Measurements from ENCODE around the gene SRP54. TPM values are rescaled to one million over a fixed set of nuclear protein-coding genes. Genes with fewer than 3 reads are reported as not detected.

The SRP54 gene
- total RNA-seq, 2 experiments from 2014 or later, result 66.5 to 72.6 TPM

DNA sequence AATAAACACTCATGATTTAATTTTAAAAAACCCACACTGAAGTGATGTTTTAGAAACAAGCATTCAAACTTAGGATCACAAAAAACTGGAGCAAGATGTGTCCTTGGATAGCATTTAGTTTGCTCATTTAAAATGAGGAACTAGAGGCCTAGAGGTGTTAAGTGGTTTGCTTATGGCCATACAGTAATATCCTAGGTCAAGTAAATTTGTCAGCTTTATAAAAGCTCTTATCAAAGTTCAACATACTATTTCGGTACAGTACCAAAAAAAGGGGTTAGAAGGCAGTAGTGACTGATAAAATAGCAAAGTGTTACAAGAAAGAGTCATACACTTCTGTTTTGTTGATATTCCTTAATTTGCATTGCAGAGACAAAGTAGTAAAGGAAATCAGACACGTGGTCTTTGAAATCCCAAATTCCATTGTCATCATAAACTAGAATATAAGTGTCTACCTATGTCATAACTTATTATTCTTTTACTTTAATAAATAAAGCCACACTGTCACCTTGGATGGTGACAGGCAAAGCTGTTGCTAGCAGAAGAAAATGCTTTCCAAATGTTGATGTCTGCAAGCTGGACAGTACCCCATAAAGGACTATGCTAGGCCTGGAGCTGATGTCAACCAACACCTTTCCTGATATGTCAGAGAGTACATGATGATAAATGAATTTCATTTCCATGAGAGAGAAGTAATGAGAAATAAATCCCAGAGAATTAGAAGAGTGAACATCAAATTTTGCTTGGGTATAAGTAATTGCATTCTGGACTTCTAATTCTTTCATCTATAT, 17.6 kb upstream of the SRP54 start:
- DNase-seq, result no peak
- no peaks in the 10 kb centered on the region for H3K9me3 Mint-ChIP-seq
- no peaks in the 10 kb centered on the region for H3K27me3 Mint-ChIP-seq (ENCODE audit: low read depth)
- peaks cover 23% of the 10 kb centered on the region for H3K4me1 Mint-ChIP-seq (ENCODE audit: low read depth)
- no peak overlapping the region for H3K4me3 Mint-ChIP-seq
- intact Hi-C loops (cut with micrococcal nuclease), result no loop called here
- CTCF ChIA-PET, result no interaction called here
- no peak overlapping the region for H3K27ac Mint-ChIP-seq
- peaks cover 19% of the 10 kb centered on the region for H3K36me3 Mint-ChIP-seq (ENCODE audit: low read depth)

DNA sequence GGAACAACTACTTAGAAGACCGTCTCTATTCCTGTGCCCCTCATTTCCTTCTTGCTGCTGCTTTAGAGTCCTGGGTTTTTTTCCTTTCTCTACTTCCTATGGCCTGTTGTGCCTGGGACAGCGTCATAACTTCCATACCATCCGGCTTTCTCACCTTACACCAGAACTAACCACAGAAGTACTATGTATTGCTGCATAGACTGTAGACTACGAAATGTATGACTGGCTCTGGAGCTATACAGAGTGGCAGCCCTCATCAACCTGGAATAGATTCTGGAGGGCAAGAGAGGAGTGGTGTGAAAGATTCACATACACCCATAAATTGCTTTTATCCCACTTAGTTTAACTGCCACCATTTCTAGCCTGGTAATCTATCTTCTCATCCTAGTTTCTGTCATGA, 16.9 kb upstream of the SRP54 start:
- peak overlapping the region; percentile 57 for H3K27ac Mint-ChIP-seq
- CTCF ChIA-PET, result interaction anchor here (0.6 to 0.8 kb wide), 2 partner anchors 136 to 293 kb away, joined by 3 to 7 read pairs; no protein-coding TSS in a partner anchor
- intact Hi-C loops (cut with micrococcal nuclease), result loop anchor here (1.0 kb wide), 2 partner anchors 16 to 36 kb away; partner anchors contain the start of gene SRP54
- peaks cover 23% of the 10 kb centered on the region for H3K4me1 Mint-ChIP-seq (ENCODE audit: low read depth)
- no peak for DNase-seq
- H3K9me3 Mint-ChIP-seq, result no peaks in the 10 kb centered on the region
- H3K27me3 Mint-ChIP-seq (ENCODE audit: low read depth), result no peaks in the 10 kb centered on the region
- H3K4me3 Mint-ChIP-seq, result no peak overlapping the region
- peaks cover 19% of the 10 kb centered on the region for H3K36me3 Mint-ChIP-seq (ENCODE audit: low read depth)

DNA sequence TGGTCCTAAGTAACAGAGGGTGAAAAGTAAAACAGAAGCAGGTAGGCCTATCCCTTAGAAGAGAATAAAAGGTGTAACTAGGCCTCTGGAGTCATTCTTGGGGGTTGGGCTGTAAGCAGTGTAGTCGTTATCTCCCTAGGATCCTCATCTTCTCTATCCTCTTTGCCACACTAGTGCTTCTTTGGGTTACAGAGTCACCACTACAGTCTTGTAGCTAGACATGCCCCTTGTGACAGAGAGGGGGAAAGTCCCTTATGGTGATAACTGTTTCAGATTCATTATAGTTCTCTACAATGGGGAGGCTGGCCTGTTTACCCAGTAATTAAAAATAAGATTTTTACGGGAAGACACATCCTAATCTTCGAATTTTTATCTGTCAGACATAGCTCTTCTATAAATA, 16.4 kb upstream of the SRP54 start:
- Mint-ChIP-seq H3K4me3 (no peak overlapping the region), H3K36me3 (ENCODE audit: low read depth) (peaks cover 21% of the 10 kb centered on the region), H3K9me3 (no peaks in the 10 kb centered on the region), H3K27me3 (ENCODE audit: low read depth) (no peaks in the 10 kb centered on the region), H3K4me1 (ENCODE audit: low read depth) (peaks cover 23% of the 10 kb centered on the region), H3K27ac (peak overlapping the region; percentile 57)
- intact Hi-C loops (cut with micrococcal nuclease), result loop anchor here (1.0 kb wide), 2 partner anchors 16 to 36 kb away; partner anchors contain the start of gene SRP54
- DNase-seq, result peak; percentile 43
- CTCF ChIA-PET, result interaction anchor here (0.6 to 1.2 kb wide), 3 partner anchors 16 to 293 kb away, joined by 3 to 7 read pairs (median 3); no protein-coding TSS in a partner anchor

DNA sequence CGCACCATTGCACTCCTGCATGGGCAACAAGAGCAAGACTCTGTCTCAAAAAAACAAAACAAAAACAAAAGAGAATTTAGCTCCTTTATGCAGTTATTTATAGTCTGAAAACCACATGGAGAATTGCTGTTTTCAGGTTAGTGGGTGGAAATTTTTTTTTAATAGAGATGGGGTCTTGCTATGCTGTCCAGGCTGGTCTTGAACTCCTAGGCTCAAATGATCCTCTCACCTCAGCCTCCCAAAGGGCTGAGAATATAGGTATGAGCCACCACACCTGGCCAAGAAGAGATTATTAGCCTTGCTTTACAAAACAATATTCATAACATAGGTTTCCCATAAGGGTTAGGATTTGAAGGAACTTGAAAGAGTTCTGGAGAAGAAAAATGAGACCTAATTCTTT, 12.1 kb upstream of the SRP54 start:
- intact Hi-C loops (cut with micrococcal nuclease), result no loop called here
- peaks cover 29% of the 10 kb centered on the region for H3K4me1 Mint-ChIP-seq (ENCODE audit: low read depth)

DNA sequence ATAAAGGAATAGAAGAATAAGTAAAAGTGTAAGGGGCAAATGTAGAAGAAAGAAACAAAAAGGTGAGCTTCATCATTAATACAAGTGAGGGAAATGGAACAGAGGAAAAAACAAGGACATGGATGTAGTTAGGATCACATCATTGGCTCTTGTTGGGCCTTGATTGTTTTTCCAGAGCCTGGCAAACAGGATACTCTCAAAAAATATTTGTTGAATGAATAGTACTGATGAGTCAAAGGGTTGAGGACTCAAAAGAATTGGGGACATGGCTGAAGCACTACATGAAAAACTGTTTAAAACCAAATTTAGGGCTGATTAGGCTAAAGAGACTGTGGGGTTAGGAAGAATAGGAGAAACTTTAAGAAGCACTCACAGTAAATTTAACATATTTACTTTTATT, 11.4 kb upstream of the SRP54 start:
- H3K27ac Mint-ChIP-seq, result no peak overlapping the region
- H3K9me3 Mint-ChIP-seq, result no peaks in the 10 kb centered on the region
- H3K27me3 Mint-ChIP-seq (ENCODE audit: low read depth), result no peaks in the 10 kb centered on the region
- H3K4me1 Mint-ChIP-seq (ENCODE audit: low read depth), result peaks cover 25% of the 10 kb centered on the region
- CTCF ChIA-PET, result interaction anchor here (0.8 kb wide), 1 partner anchor 10 kb away, joined by 4 read pairs; no protein-coding TSS in a partner anchor
- peaks cover 16% of the 10 kb centered on the region for H3K36me3 Mint-ChIP-seq (ENCODE audit: low read depth)
- intact Hi-C loops (cut with micrococcal nuclease), result no loop called here
- no peak overlapping the region for H3K4me3 Mint-ChIP-seq
- no peak for DNase-seq

More for the DNA sequence above, 12.1 kb upstream of the SRP54 start:
- Mint-ChIP-seq H3K36me3 (ENCODE audit: low read depth) (peaks cover 21% of the 10 kb centered on the region), H3K27ac (no peak overlapping the region), H3K4me3 (no peak overlapping the region), H3K9me3 (no peaks in the 10 kb centered on the region), H3K27me3 (ENCODE audit: low read depth) (no peaks in the 10 kb centered on the region)
- no peak for DNase-seq
- CTCF ChIA-PET, result no interaction called here

DNA sequence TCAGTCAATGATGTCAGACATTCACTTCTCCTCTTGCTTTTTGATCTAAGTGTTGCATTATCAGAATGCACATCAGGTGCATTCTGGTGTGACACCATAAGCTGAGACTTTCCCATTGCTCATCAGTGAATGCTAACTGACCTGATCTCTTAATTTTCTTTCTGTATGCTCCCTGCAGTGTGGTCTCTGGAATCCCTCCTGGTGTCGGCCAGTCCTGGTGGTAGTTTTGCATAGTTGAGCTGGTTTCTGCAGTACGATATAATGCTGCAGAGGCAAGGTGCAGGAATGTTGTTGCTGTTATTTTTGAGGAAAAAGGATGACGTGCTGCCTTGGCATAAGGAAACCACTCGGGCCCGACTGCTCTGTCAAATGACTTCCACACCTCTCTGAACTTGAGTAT, 11.0 kb upstream of the SRP54 start:
- no peaks in the 10 kb centered on the region for H3K9me3 Mint-ChIP-seq
- CTCF ChIA-PET, result interaction anchor here (0.8 kb wide), 1 partner anchor 9 kb away, joined by 4 read pairs; no protein-coding TSS in a partner anchor
- H3K4me3 Mint-ChIP-seq, result no peak overlapping the region
- no peak for DNase-seq
- H3K36me3 Mint-ChIP-seq (ENCODE audit: low read depth), result peaks cover 13% of the 10 kb centered on the region
- intact Hi-C loops (cut with micrococcal nuclease), result no loop called here
- H3K27me3 Mint-ChIP-seq (ENCODE audit: low read depth), result no peaks in the 10 kb centered on the region
- H3K27ac Mint-ChIP-seq, result no peak overlapping the region
- H3K4me1 Mint-ChIP-seq (ENCODE audit: low read depth), result peaks cover 24% of the 10 kb centered on the region

DNA sequence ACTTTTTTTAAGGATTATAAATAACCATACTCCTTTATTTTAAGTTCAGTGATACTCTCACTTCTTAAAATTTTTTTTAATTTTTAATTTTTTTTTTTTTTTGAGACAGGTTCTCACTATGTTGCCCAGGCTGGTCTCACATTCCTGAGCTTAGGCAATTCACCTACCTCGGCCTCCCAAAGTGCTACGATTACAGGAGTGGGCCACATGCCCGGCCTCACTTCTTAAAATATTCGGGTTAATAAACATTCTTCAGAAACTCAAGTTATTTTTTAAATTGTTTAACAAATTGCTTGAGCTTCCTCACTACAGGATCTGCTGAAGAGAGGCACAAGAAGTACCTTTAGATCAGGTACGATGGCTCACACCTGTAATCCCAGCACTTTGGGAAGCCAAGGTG, 4.3 kb upstream of the SRP54 start:
- CTCF ChIA-PET, result no interaction called here

DNA sequence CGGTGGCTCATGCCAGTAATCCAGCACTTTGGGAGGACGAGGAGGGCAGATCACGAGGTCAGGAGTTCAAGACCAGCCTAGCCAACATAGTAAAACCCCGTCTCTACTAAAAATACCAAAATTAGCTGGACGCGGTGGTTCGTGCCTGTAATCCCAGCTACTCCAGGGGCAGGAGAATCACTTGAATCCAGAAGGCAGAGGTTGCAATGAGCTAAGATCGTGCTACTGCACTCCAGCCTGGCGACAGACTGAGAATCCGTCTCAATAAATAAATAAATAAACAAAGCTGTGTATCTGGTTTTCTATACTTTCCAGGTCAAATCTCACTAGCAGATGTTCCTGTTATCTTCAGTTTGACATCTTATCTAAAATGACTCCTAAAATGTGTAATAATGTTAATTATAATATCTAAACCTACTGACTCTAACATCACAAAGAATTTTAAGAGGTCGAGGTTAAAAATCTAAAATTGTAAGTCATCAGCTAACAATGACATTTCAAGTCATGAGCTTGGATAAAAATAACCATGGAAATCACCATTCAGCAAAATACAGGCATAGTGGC, 2.4 kb upstream of the SRP54 start:
- Mint-ChIP-seq H3K4me3 (no peak overlapping the region), H3K27me3 (ENCODE audit: low read depth) (no peaks in the 10 kb centered on the region), H3K36me3 (ENCODE audit: low read depth) (peaks cover 5% of the 10 kb centered on the region), H3K4me1 (ENCODE audit: low read depth) (peaks cover 30% of the 10 kb centered on the region), H3K9me3 (no peaks in the 10 kb centered on the region), H3K27ac (no peak overlapping the region)
- CTCF ChIA-PET, result interaction anchor here (0.6 to 1.9 kb wide), 12 partner anchors 9 to 442 kb away, joined by 3 to 8 read pairs (median 4); partner anchors contain the start of gene FAM177A1
- intact Hi-C loops (cut with micrococcal nuclease), result loop anchor here (5.0 to 10.0 kb wide), 5 partner anchors 217 to 704 kb away; partner anchors contain the start of genes EAPP and SPTSSA
- no peak for DNase-seq

More for the DNA sequence above, 4.3 kb upstream of the SRP54 start:
- no peak overlapping the region for H3K4me3 Mint-ChIP-seq
- peaks cover 2% of the 10 kb centered on the region for H3K36me3 Mint-ChIP-seq (ENCODE audit: low read depth)
- no peak for DNase-seq
- no peaks in the 10 kb centered on the region for H3K9me3 Mint-ChIP-seq
- H3K27ac Mint-ChIP-seq, result no peak overlapping the region
- intact Hi-C loops (cut with micrococcal nuclease), result no loop called here
- no peaks in the 10 kb centered on the region for H3K27me3 Mint-ChIP-seq (ENCODE audit: low read depth)
- peaks cover 18% of the 10 kb centered on the region for H3K4me1 Mint-ChIP-seq (ENCODE audit: low read depth)

DNA sequence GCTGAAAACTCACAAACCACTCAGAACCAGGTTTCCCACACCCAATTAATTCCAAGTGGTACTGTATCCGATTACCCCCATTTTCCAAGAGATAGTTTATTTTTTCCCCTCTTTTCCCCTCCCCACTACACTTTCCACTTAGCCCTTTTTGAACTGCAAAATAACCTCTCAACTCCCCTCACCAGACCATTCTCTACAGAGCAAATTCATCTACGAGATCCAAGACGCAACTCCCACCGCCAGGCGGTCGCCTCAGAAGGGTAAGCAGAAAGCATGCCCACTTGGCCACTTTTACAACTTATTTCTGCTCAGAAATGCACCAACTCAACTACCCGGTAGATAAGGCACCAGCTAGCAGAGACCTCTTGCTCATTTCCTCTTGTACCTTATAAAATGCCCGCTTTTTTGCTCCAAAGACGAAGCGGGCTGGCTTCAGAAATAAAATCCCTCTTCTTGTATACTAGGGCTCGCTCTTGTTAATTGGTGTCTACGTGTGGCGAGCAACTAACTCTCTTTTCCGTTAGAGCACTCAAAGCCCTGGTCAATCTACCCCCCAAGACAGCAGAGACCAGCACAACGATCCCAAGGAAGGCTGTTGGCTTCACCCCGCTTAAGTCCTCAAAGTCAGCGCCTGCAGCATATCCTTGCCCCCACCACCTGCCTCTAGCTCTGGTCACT, 910 bp upstream of the SRP54 start:
- peak; percentile 47 for DNase-seq
- intact Hi-C loops (cut with micrococcal nuclease), result loop anchor here (1.0 to 10.0 kb wide), 22 partner anchors 16 to 844 kb away; partner anchors contain the start of genes BRMS1L, EAPP, FAM177A1 and NFKBIA
- no peak overlapping the region for H3K27ac Mint-ChIP-seq
- CTCF ChIA-PET, result interaction anchor here (0.5 to 2.3 kb wide), 17 partner anchors 8 to 441 kb away, joined by 3 to 8 read pairs (median 3); partner anchors contain the start of gene BAZ1A
- H3K27me3 Mint-ChIP-seq (ENCODE audit: low read depth), result no peaks in the 10 kb centered on the region
- H3K9me3 Mint-ChIP-seq, result no peaks in the 10 kb centered on the region
- peaks cover 5% of the 10 kb centered on the region for H3K36me3 Mint-ChIP-seq (ENCODE audit: low read depth)
- peaks cover 33% of the 10 kb centered on the region for H3K4me1 Mint-ChIP-seq (ENCODE audit: low read depth)
- no peak overlapping the region for H3K4me3 Mint-ChIP-seq

DNA sequence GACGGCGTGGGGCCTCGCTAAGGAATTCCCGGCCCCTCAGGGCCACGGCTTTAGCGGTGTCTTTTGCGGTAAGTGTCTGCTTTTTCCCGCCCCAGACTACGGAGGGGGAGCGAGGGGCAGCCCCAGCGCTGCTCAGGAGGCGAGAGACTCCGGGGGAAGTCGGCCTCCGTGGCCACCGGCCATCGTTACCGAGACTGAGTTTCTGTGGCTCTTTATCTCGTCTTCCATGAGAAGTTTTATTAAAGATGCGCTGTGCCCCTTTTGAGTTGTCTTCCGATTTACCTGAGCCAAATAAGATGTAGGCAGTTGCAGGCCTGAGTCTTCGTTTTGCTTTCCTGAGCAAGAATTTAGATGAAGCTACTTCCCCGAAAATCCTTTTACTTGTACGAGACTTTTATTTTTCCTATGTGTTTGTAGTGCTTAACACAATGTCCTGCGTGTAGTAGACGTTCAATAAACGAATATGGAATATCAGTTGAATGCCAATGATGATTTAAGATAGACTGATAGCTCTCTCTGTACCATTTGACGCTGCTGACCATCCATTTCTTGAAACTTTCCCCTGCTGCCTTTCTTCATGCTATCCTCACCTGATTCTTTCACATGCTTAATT, 462 bp downstream of the SRP54 start:
- no peak for DNase-seq
- CTCF ChIA-PET, result interaction anchor here (0.6 to 2.3 kb wide), 7 partner anchors 12 to 589 kb away, joined by 3 to 6 read pairs (median 4); no protein-coding TSS in a partner anchor
- Mint-ChIP-seq H3K36me3 (ENCODE audit: low read depth) (peaks cover 5% of the 10 kb centered on the region), H3K4me3 (no peak overlapping the region), H3K9me3 (no peaks in the 10 kb centered on the region), H3K27ac (no peak overlapping the region), H3K27me3 (ENCODE audit: low read depth) (no peaks in the 10 kb centered on the region), H3K4me1 (ENCODE audit: low read depth) (peaks cover 38% of the 10 kb centered on the region)
- intact Hi-C loops (cut with micrococcal nuclease), result loop anchor here (2.0 to 10.0 kb wide), 6 partner anchors 214 to 702 kb away; partner anchors contain the start of genes EAPP and SPTSSA

DNA sequence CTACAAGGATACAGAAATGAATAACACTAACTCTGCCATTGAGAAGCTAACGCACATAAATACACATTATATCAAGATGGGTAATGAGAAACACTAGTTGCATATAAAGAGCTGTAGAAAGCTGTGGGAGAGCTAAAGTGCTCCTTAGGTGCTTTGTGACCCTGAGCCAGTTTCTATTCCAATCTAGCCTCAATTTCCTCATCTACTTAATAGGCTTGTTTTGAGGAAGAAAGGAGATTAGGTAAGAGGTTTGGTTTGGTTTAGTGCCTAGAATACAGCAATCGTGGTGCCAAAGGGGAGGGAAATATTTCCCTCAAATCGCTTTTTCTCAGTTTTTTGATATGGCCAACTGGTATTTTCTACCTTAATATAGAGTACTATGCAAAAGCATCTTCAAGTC, 994 bp downstream of the SRP54 start:
- CTCF ChIA-PET, result interaction anchor here (0.5 to 2.3 kb wide), 6 partner anchors 18 to 589 kb away, joined by 3 to 6 read pairs (median 4); no protein-coding TSS in a partner anchor
- H3K27me3 Mint-ChIP-seq (ENCODE audit: low read depth), result no peaks in the 10 kb centered on the region
- intact Hi-C loops (cut with micrococcal nuclease), result loop anchor here (2.0 to 10.0 kb wide), 6 partner anchors 214 to 701 kb away; partner anchors contain the start of genes EAPP and SPTSSA
- peaks cover 40% of the 10 kb centered on the region for H3K4me1 Mint-ChIP-seq (ENCODE audit: low read depth)
- no peak for DNase-seq
- no peak overlapping the region for H3K27ac Mint-ChIP-seq
- no peak overlapping the region for H3K4me3 Mint-ChIP-seq
- H3K36me3 Mint-ChIP-seq (ENCODE audit: low read depth), result peaks cover 5% of the 10 kb centered on the region
- H3K9me3 Mint-ChIP-seq, result no peaks in the 10 kb centered on the region

Measured in activated naive CD4-positive, alpha-beta T cell treated with anti-CD3 and anti-CD28 coated beads for 36 hours (primary cell).